IPS-15b (cell line): ENCODE results near the gene PFKFB3.
"Not testable (repeated sequence)": the region's sequence is repeated elsewhere in the genome, so short reads cannot be mapped to it uniquely, and the experiment has no call there.

Experiments
- H3K27me3 ChIP-seq: one replicate; pipeline ENCODE4 v1.6.1; 2013; ENCODE audit warnings: low read length; ENCODE audit not compliant: control insufficient read depth, insufficient read depth
- H3K36me3 ChIP-seq: one replicate; pipeline ENCODE4 v1.6.1; 2013; ENCODE audit warnings: low read length; ENCODE audit not compliant: control insufficient read depth, insufficient read depth
- H3K4me1 ChIP-seq: one replicate; pipeline ENCODE4 v1.6.1; 2013; ENCODE audit warnings: mild to moderate bottlenecking, low read length; ENCODE audit not compliant: control insufficient read depth, insufficient read depth
- H3K4me3 ChIP-seq: one replicate; pipeline ENCODE4 v1.5.1; 2013; ENCODE audit warnings: low read depth, low read length
- H3K9ac ChIP-seq: one replicate; pipeline ENCODE4 v1.6.1; 2013; ENCODE audit warnings: low read depth, mild to moderate bottlenecking, low read length
- H3K9me3 ChIP-seq: one replicate; pipeline ENCODE4 v1.6.1; 2013; ENCODE audit warnings: mild to moderate bottlenecking, low read length; ENCODE audit not compliant: control insufficient read depth, insufficient read depth

Gene PFKFB3

GRCh38 chr10:6234371-6234770, 31.6 kb downstream of the PFKFB3 start:
- no peak overlapping the region for H3K9ac ChIP-seq
- peaks cover 23% of the 10 kb centered on the region for H3K36me3 ChIP-seq
- no peaks in the 10 kb centered on the region for H3K4me1 ChIP-seq

GRCh38 chr10:6236349-6237198, 33.8 kb downstream of the PFKFB3 start:
- H3K9ac ChIP-seq = no peak overlapping the region
- no peak overlapping the region for H3K4me3 ChIP-seq
- no peaks in the 10 kb centered on the region for H3K27me3 ChIP-seq
- peaks cover 16% of the 10 kb centered on the region for H3K36me3 ChIP-seq
- H3K9me3 ChIP-seq = no peaks in the 10 kb centered on the region
- no peaks in the 10 kb centered on the region for H3K4me1 ChIP-seq

More at GRCh38 chr10:6234371-6234770, 31.6 kb downstream of the PFKFB3 start:
- Histone ChIP-seq H3K27me3 (no peaks in the 10 kb centered on the region), H3K4me3 (no peak overlapping the region), H3K9me3 (no peaks in the 10 kb centered on the region)

- no peaks in the 10 kb centered on the region for H3K27me3 ChIP-seq
- no peak overlapping the region for H3K4me3 ChIP-seq
- H3K9ac ChIP-seq = no peak overlapping the region
- H3K36me3 ChIP-seq = peaks cover 13% of the 10 kb centered on the region
- no peaks in the 10 kb centered on the region for H3K4me1 ChIP-seq
- H3K9me3 ChIP-seq = no peaks in the 10 kb centered on the region
Measured at GRCh38 chr10:6237199-6237530, 34.4 kb downstream of the PFKFB3 start.

GRCh38 chr10:6238587-6239212, 36.0 kb downstream of the PFKFB3 start:
- H3K4me1 ChIP-seq, H3K36me3 ChIP-seq, H3K4me3 ChIP-seq, H3K9me3 ChIP-seq, H3K9ac ChIP-seq, H3K27me3 ChIP-seq: not testable (repeated sequence)

GRCh38 chr10:6239213-6239991, 36.7 kb downstream of the PFKFB3 start:
- Histone ChIP-seq H3K4me3 (no peak overlapping the region), H3K9me3 (no peaks in the 10 kb centered on the region), H3K4me1 (no peaks in the 10 kb centered on the region), H3K9ac (no peak overlapping the region), H3K36me3 (no peaks in the 10 kb centered on the region), H3K27me3 (no peaks in the 10 kb centered on the region)

GRCh38 chr10:6240254-6240653, 37.5 kb downstream of the PFKFB3 start:
- H3K4me1 ChIP-seq = no peaks in the 10 kb centered on the region
- no peak overlapping the region for H3K4me3 ChIP-seq
- H3K9me3 ChIP-seq = no peaks in the 10 kb centered on the region
- H3K36me3 ChIP-seq = no peaks in the 10 kb centered on the region
- no peak overlapping the region for H3K9ac ChIP-seq
- no peaks in the 10 kb centered on the region for H3K27me3 ChIP-seq

- no peak overlapping the region for H3K9ac ChIP-seq
- no peaks in the 10 kb centered on the region for H3K9me3 ChIP-seq
- H3K36me3 ChIP-seq = no peaks in the 10 kb centered on the region
- H3K4me3 ChIP-seq = no peak overlapping the region
- no peaks in the 10 kb centered on the region for H3K27me3 ChIP-seq
- H3K4me1 ChIP-seq = no peaks in the 10 kb centered on the region
Measured at GRCh38 chr10:6242089-6242488, 39.4 kb downstream of the PFKFB3 start.

- H3K4me3 ChIP-seq = no peak overlapping the region
- no peaks in the 10 kb centered on the region for H3K4me1 ChIP-seq
- no peaks in the 10 kb centered on the region for H3K27me3 ChIP-seq
- no peaks in the 10 kb centered on the region for H3K9me3 ChIP-seq
- H3K9ac ChIP-seq = no peak overlapping the region
- H3K36me3 ChIP-seq = no peaks in the 10 kb centered on the region
Measured at GRCh38 chr10:6244510-6244909, 41.8 kb downstream of the PFKFB3 start.

- Histone ChIP-seq H3K4me1 (no peaks in the 10 kb centered on the region), H3K9me3 (no peaks in the 10 kb centered on the region), H3K27me3 (no peaks in the 10 kb centered on the region), H3K4me3 (no peak overlapping the region), H3K9ac (no peak overlapping the region), H3K36me3 (peaks cover 2% of the 10 kb centered on the region)
Measured at GRCh38 chr10:6247041-6247712, 44.4 kb downstream of the PFKFB3 start.

- not testable (repeated sequence) for H3K4me3 ChIP-seq, H3K9ac ChIP-seq, H3K9me3 ChIP-seq, H3K36me3 ChIP-seq, H3K4me1 ChIP-seq, H3K27me3 ChIP-seq
Measured at GRCh38 chr10:6248908-6249307, 46.2 kb downstream of the PFKFB3 start.

- H3K9ac ChIP-seq = no peak overlapping the region
- no peak overlapping the region for H3K4me3 ChIP-seq
- peaks cover 2% of the 10 kb centered on the region for H3K36me3 ChIP-seq
- no peaks in the 10 kb centered on the region for H3K9me3 ChIP-seq
- H3K27me3 ChIP-seq = no peaks in the 10 kb centered on the region
- no peaks in the 10 kb centered on the region for H3K4me1 ChIP-seq
Measured at GRCh38 chr10:6249698-6250097, 47.0 kb downstream of the PFKFB3 start.
